A673 (cell line): ENCODE results near the gene AQP12B. TPM values are rescaled to one million over a fixed set of nuclear protein-coding genes. Genes with fewer than 3 reads are reported as not detected.

Experiments
- BruUV-seq: library from RNA; stranded (reverse); fragments of 400-500 nt; replicated peaks from 2 replicates; lab custom pipeline; 2021; lab: Mats Ljungman, UMichigan
- CTCF ChIA-PET: fragments of 300-600 bp; sonication (Branson Sonifier 250); formaldehyde crosslinking; loops from one replicate; lab custom pipeline; 2022; ENCODE audit warnings: antibody characterized with exemption; lab: Charles Lee
- POLR2A ChIA-PET: fragments of 300-600 bp; sonication (Branson Sonifier 250); formaldehyde crosslinking; loops from one replicate; lab custom pipeline; 2022; ENCODE audit warnings: antibody characterized with exemption; ENCODE audit not compliant: low non-redundant PET; lab: Charles Lee
- DNase-seq: peaks from one replicate; pipeline ENCODE4 v3.0.0-alpha.2; 2015; ENCODE audit warnings: low spot score
- H3K27ac ChIP-seq: fragments of 200-600 bp; sonication (generic); 2 replicates; pipeline ENCODE4 v1.5.1; 2016; ENCODE audit warnings: mixed run types, low read depth, mild to moderate bottlenecking, mixed read lengths, antibody characterized with exemption, low read length; ENCODE audit not compliant: poor library complexity, severe bottlenecking
- H3K27me3 ChIP-seq: fragments of 200-600 bp; sonication (generic); replicated peaks from 2 replicates; pipeline ENCODE4 v1.6.1; 2017; ENCODE audit warnings: mixed run types, low read depth, mild to moderate bottlenecking, mixed read lengths, antibody characterized with exemption, low read length; ENCODE audit not compliant: insufficient read depth, poor library complexity
- H3K36me3 ChIP-seq: fragments of 200-600 bp; sonication (generic); 2 replicates; pipeline ENCODE4 v1.6.1; 2016; ENCODE audit warnings: mixed run types, mild to moderate bottlenecking, mixed read lengths, antibody characterized with exemption, low read length; ENCODE audit not compliant: insufficient read depth, poor library complexity, severe bottlenecking
- H3K4me1 ChIP-seq: fragments of 200-600 bp; sonication (generic); 2 replicates; pipeline ENCODE4 v1.6.1; 2017; ENCODE audit warnings: mixed run types, mild to moderate bottlenecking, mixed read lengths, antibody characterized with exemption, low read length; ENCODE audit not compliant: insufficient read depth, poor library complexity, severe bottlenecking
- H3K4me3 ChIP-seq: fragments of 200-600 bp; sonication (generic); 2 replicates; pipeline ENCODE4 v1.5.1; 2016; ENCODE audit warnings: low read depth, mixed run types, mild to moderate bottlenecking, mixed read lengths, low read length; ENCODE audit not compliant: poor library complexity, severe bottlenecking
- H3K9me3 ChIP-seq: fragments of 200-600 bp; sonication (generic); 2 replicates; pipeline ENCODE4 v1.6.1; 2016; ENCODE audit warnings: mixed run types, low read depth, mild to moderate bottlenecking, mixed read lengths, antibody characterized with exemption, low read length; ENCODE audit not compliant: poor library complexity, severe bottlenecking
- EZH2 ChIP-seq: fragments of 200-600 bp; sonication (generic); IDR thresholded peaks from 2 replicates; pipeline ENCODE4 v1.6.1; 2017; ENCODE audit warnings: borderline replicate concordance, low read depth, mild to moderate bottlenecking, mixed read lengths, antibody characterized with exemption, low read length; ENCODE audit not compliant: poor library complexity, severe bottlenecking
- intact Hi-C: fragments of 100-400 bp; cut with micrococcal nuclease; formaldehyde crosslinking; loops from one replicate; pipeline ENCODE4 v1.10.0; 2022; ENCODE audit not compliant: unreplicated experiment
- total RNA-seq: library from RNA; stranded (reverse); gene quantifications from 2 replicates; pipeline ENCODE4 v1.2.3, GENCODE V29; 2021
- TF ChIP-seq, protein P1 (sequence below): fragments of 300-800, 200-600 bp; sonication (generic); conservative IDR thresholded peaks from 2 replicates; pipeline ENCODE4 v1.5.1; 2017; ENCODE audit warnings: low read depth, mild to moderate bottlenecking, antibody characterized with exemption, low read length, moderate library complexity, mixed read lengths

Gene AQP12B
- total RNA-seq, 1 experiment from 2014 or later = not detected

DNA sequence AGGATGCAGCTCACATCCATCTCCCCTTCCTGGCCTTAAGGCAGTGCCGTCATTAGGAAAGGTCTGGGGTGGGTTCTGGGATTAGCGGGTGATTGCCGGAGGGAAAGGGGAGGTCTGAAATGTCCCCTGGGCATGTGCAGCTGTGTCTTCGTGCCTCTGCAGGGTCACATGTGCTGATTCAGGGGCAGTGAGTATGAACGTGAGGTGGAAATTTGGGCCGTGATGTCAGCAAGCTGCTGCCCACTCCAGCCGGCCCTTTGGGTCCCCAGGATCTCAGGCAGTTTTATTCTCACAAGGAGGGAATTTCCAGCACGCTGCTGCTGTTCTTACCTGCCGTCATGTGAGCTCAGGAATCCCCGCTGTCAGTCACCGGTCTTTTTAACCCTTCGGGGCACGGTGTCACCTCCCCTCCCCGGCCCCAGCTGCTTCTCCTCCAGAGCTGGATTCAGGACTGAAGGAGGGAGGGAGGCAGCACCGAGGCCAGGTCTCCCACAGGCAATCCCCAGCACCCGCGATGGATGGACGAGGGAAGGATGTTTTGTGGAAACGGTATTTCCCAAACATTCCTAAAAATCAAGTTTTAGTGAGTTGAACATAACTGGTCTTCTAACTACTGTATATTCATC is 33.9 kb downstream of the AQP12B start:
- Histone ChIP-seq H3K4me3 (no peak overlapping the region), H3K27me3 (peaks cover 87% of the 10 kb centered on the region), H3K36me3 (no peaks in the 10 kb centered on the region), H3K9me3 (no peaks in the 10 kb centered on the region), H3K4me1 (no peaks in the 10 kb centered on the region), H3K27ac (no peak overlapping the region)
- no peak for DNase-seq
- ChIA-PET POLR2A (no interaction called here), CTCF (no interaction called here)
- BruUV-seq = no TSS peak
- intact Hi-C loops = no loop called here
- peak; percentile 53 for TF ChIP-seq EZH2
- TF ChIP-seq, protein P1, sequence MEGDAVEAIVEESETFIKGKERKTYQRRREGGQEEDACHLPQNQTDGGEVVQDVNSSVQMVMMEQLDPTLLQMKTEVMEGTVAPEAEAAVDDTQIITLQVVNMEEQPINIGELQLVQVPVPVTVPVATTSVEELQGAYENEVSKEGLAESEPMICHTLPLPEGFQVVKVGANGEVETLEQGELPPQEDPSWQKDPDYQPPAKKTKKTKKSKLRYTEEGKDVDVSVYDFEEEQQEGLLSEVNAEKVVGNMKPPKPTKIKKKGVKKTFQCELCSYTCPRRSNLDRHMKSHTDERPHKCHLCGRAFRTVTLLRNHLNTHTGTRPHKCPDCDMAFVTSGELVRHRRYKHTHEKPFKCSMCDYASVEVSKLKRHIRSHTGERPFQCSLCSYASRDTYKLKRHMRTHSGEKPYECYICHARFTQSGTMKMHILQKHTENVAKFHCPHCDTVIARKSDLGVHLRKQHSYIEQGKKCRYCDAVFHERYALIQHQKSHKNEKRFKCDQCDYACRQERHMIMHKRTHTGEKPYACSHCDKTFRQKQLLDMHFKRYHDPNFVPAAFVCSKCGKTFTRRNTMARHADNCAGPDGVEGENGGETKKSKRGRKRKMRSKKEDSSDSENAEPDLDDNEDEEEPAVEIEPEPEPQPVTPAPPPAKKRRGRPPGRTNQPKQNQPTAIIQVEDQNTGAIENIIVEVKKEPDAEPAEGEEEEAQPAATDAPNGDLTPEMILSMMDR = no peak

DNA sequence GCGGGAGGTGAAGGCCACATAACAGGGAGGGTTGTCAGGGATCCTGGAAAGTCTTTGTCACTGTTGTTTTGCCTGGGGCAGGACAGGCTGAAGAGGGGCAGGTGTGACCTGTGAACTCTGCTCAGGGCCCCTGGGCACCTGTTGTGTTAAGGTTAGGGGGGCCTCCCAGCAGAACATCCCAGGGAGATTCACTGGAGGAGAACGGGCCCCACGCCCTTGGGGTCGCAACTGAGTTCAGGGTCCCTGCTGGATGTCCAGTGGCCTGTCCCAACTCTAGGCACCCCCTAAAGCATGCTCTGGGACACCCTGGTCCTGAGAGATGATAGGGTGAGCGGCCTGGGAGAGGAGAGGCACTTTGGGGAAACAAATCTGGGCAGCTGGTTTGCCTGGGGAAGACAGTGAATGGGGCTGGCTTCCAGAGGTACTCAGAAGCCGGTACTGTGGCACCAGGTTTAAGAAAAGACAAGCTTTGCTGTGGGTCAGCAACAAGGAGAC is 34.5 kb downstream of the AQP12B start:
- Histone ChIP-seq H3K27me3 (peaks cover 85% of the 10 kb centered on the region), H3K27ac (no peak overlapping the region), H3K36me3 (no peaks in the 10 kb centered on the region), H3K9me3 (no peaks in the 10 kb centered on the region), H3K4me1 (no peaks in the 10 kb centered on the region), H3K4me3 (no peak overlapping the region)
- intact Hi-C loops = no loop called here
- DNase-seq = no peak
- BruUV-seq = no TSS peak
- CTCF ChIA-PET = no interaction called here
- POLR2A ChIA-PET = no interaction called here
- TF ChIP-seq EZH2 = no peak
- TF ChIP-seq, protein P1 = no peak

DNA sequence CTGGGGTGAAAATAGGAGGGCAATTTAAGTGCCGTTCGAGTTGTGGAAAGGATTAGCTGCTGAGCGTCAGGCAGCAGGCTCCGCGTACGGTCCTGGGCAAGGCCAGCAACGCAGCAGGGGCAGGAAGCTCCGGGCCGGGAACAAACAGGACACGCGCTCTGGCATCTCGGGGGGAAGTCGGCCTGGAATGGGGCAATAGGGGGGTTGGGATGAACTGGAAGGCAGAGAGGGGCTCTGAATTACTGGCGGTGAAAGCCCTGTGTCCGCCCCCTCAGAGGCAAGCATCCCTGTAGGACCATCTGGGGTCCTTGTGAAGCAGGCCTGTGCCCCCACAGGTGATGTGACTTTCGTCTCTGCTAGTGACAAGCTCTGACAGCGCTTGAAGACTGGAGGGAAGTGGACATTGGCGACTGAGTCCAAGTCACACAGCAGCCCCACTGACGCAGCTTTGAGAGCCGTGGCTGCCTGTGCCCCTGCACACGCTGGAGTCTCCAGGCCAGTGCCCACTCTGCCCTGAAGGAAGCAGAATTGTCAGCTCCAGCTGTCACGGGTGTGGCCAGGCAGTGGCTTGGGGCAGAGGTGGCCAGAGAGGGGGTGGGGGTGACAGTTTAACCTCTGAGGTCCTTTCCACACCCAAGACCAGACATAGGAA is 35.1 kb downstream of the AQP12B start:
- Histone ChIP-seq H3K4me3 (no peak overlapping the region), H3K36me3 (no peaks in the 10 kb centered on the region), H3K4me1 (no peaks in the 10 kb centered on the region), H3K9me3 (no peaks in the 10 kb centered on the region), H3K27ac (no peak overlapping the region), H3K27me3 (peaks cover 81% of the 10 kb centered on the region)
- DNase-seq = no peak
- CTCF ChIA-PET = no interaction called here
- POLR2A ChIA-PET = no interaction called here
- no TSS peak for BruUV-seq
- intact Hi-C loops = no loop called here
- TF ChIP-seq, protein P1 = no peak
- no peak for TF ChIP-seq EZH2
